Epithelial cell of esophagus (primary cell): Measurements from ENCODE around the gene MRPL51.
A peak's percentile ranks its signal among the peaks of the same experiment; 100 is the strongest.
"Not testable (repeated sequence)": the region's sequence is repeated elsewhere in the genome, so short reads cannot be mapped to it uniquely, and the experiment has no call there.

Experiments used
- DNase-seq: peaks from one replicate; pipeline ENCODE4 v3.0.0; 2010; ENCODE audit warnings: low read depth
- H3K4me3 ChIP-seq: 2 replicates; pipeline ENCODE4 v1.5.1; 2011; ENCODE audit warnings: mild to moderate bottlenecking, low read length, control low read depth
- TF ChIP-seq, protein P1 (sequence below): IDR thresholded peaks from 2 replicates; pipeline ENCODE4 v1.5.1; 2011; ENCODE audit warnings: low read depth, mild to moderate bottlenecking, low read length, control low read depth, inconsistent platforms; ENCODE audit not compliant: insufficient read depth; ENCODE audit errors: missing control alignments

Gene MRPL51

DNA sequence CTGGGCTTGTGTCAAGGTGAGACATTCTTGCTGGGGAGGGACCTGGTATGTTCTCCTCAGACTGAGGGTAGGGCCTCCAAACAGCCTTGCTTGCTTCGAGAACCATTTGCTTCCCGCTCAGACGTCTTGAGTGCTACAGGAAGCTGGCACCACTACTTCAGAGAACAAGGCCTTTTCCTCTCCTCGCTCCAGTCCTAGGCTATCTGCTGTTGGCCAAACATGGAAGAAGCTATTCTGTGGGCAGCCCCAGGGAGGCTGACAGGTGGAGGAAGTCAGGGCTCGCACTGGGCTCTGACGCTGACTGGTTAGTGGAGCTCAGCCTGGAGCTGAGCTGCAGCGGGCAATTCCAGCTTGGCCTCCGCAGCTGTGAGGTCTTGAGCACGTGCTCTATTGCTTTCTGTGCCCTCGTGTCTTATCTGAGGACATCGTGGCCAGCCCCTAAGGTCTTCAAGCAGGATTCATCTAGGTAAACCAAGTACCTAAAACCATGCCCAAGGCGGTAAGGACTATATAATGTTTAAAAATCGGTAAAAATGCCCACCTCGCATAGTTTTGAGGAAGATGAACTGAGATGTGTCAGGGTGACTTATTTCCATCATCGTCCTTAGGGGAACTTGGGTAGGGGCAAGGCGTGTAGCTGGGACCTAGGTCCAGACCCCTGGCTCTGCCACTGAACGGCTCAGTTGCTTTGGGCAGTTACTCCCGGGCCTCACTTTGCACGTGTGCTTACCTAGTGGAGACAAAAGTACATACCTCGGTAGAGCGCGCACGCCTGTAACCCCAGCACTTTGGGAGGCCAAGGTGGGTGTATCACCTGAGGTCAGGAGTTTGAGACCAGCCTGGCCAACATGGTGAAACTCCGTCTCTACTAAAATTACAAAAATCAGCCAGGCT lies 45.6 kb upstream of the MRPL51 start:
- no peak overlapping the region for H3K4me3 ChIP-seq
- TF ChIP-seq, protein P1, sequence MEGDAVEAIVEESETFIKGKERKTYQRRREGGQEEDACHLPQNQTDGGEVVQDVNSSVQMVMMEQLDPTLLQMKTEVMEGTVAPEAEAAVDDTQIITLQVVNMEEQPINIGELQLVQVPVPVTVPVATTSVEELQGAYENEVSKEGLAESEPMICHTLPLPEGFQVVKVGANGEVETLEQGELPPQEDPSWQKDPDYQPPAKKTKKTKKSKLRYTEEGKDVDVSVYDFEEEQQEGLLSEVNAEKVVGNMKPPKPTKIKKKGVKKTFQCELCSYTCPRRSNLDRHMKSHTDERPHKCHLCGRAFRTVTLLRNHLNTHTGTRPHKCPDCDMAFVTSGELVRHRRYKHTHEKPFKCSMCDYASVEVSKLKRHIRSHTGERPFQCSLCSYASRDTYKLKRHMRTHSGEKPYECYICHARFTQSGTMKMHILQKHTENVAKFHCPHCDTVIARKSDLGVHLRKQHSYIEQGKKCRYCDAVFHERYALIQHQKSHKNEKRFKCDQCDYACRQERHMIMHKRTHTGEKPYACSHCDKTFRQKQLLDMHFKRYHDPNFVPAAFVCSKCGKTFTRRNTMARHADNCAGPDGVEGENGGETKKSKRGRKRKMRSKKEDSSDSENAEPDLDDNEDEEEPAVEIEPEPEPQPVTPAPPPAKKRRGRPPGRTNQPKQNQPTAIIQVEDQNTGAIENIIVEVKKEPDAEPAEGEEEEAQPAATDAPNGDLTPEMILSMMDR = no peak
- DNase-seq = peak; percentile 66

DNA sequence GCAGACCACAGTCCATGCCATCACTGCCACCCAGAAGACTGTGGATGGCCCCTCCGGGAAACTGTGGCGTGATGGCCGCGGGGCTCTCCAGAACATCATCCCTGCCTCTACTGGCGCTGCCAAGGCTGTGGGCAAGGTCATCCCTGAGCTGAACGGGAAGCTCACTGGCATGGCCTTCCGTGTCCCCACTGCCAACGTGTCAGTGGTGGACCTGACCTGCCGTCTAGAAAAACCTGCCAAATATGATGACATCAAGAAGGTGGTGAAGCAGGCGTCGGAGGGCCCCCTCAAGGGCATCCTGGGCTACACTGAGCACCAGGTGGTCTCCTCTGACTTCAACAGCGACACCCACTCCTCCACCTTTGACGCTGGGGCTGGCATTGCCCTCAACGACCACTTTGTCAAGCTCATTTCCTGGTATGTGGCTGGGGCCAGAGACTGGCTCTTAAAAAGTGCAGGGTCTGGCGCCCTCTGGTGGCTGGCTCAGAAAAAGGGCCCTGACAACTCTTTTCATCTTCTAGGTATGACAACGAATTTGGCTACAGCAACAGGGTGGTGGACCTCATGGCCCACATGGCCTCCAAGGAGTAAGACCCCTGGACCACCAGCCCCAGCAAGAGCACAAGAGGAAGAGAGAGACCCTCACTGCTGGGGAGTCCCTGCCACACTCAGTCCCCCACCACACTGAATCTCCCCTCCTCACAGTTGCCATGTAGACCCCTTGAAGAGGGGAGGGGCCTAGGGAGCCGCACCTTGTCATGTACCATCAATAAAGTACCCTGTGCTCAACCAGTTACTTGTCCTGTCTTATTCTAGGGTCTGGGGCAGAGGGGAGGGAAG lies 44.7 kb upstream of the MRPL51 start:
- not testable (repeated sequence) for H3K4me3 ChIP-seq
- DNase-seq = peak; percentile 87
- TF ChIP-seq, protein P1 = peak; percentile 75

DNA sequence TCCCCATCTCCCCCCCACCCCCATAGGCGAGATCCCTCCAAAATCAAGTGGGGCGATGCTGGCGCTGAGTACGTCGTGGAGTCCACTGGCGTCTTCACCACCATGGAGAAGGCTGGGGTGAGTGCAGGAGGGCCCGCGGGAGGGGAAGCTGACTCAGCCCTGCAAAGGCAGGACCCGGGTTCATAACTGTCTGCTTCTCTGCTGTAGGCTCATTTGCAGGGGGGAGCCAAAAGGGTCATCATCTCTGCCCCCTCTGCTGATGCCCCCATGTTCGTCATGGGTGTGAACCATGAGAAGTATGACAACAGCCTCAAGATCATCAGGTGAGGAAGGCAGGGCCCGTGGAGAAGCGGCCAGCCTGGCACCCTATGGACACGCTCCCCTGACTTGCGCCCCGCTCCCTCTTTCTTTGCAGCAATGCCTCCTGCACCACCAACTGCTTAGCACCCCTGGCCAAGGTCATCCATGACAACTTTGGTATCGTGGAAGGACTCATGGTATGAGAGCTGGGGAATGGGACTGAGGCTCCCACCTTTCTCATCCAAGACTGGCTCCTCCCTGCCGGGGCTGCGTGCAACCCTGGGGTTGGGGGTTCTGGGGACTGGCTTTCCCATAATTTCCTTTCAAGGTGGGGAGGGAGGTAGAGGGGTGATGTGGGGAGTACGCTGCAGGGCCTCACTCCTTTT lies 44.0 kb upstream of the MRPL51 start:
- DNase-seq = no peak
- TF ChIP-seq, protein P1 = no peak
- H3K4me3 ChIP-seq = peak overlapping the region; percentile 97

DNA sequence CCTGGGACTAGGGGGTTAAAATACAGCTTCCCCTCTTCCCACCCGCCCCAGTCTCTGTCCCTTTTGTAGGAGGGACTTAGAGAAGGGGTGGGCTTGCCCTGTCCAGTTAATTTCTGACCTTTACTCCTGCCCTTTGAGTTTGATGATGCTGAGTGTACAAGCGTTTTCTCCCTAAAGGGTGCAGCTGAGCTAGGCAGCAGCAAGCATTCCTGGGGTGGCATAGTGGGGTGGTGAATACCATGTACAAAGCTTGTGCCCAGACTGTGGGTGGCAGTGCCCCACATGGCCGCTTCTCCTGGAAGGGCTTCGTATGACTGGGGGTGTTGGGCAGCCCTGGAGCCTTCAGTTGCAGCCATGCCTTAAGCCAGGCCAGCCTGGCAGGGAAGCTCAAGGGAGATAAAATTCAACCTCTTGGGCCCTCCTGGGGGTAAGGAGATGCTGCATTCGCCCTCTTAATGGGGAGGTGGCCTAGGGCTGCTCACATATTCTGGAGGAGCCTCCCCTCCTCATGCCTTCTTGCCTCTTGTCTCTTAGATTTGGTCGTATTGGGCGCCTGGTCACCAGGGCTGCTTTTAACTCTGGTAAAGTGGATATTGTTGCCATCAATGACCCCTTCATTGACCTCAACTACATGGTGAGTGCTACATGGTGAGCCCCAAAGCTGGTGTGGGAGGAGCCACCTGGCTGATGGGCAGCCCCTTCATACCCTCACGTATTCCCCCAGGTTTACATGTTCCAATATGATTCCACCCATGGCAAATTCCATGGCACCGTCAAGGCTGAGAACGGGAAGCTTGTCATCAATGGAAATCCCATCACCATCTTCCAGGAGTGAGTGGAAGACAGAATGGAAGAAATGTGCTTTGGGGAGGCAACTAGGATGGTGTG lies 43.1 kb upstream of the MRPL51 start:
- TF ChIP-seq, protein P1 = no peak
- DNase-seq = no peak
- peak overlapping the region; percentile 97 for H3K4me3 ChIP-seq

DNA sequence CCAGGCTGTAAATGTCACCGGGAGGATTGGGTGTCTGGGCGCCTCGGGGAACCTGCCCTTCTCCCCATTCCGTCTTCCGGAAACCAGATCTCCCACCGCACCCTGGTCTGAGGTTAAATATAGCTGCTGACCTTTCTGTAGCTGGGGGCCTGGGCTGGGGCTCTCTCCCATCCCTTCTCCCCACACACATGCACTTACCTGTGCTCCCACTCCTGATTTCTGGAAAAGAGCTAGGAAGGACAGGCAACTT lies 42.6 kb upstream of the MRPL51 start:
- TF ChIP-seq, protein P1 = no peak
- DNase-seq = no peak
- peak overlapping the region; percentile 97 for H3K4me3 ChIP-seq

DNA sequence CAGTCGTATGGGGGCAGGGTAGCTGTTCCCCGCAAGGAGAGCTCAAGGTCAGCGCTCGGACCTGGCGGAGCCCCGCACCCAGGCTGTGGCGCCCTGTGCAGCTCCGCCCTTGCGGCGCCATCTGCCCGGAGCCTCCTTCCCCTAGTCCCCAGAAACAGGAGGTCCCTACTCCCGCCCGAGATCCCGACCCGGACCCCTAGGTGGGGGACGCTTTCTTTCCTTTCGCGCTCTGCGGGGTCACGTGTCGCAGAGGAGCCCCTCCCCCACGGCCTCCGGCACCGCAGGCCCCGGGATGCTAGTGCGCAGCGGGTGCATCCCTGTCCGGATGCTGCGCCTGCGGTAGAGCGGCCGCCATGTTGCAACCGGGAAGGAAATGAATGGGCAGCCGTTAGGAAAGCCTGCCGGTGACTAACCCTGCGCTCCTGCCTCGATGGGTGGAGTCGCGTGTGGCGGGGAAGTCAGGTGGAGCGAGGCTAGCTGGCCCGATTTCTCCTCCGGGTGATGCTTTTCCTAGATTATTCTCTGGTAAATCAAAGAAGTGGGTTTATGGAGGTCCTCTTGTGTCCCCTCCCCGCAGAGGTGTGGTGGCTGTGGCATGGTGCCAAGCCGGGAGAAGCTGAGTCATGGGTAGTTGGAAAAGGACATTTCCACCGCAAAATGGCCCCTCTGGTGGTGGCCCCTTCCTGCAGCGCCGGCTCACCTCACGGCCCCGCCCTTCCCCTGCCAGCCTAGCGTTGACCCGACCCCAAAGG lies 42.1 kb upstream of the MRPL51 start:
- TF ChIP-seq, protein P1 = no peak
- peak overlapping the region; percentile 97 for H3K4me3 ChIP-seq
- peak; percentile 87 for DNase-seq
